Fibroblast of the aortic adventitia (primary cell): Measurements from ENCODE around the gene TMEM203. TPM values are rescaled to one million over a fixed set of nuclear protein-coding genes. Genes with fewer than 3 reads are reported as not detected.
"Not testable (repeated sequence)": the region's sequence is repeated elsewhere in the genome, so short reads cannot be mapped to it uniquely, and the experiment has no call there.

Source experiments
- DNase-seq: peaks from one replicate; pipeline ENCODE4 v3.0.0-alpha.2; 2010; ENCODE audit warnings: low read depth
- H3K4me3 ChIP-seq: 2 replicates; pipeline ENCODE4 v1.5.1; 2011; ENCODE audit warnings: low read depth, mild to moderate bottlenecking, control low read depth, low read length, moderate library complexity
- total RNA-seq: library from RNA; depleted of rRNA; stranded (reverse); fragments of >200 nt; gene quantifications from 2 replicates; pipeline ENCODE4 v1.2.3, GENCODE V29; 2012; ENCODE audit warnings: low replicate concordance
- TF ChIP-seq, protein P1 (sequence below): IDR thresholded peaks from 2 replicates; pipeline ENCODE4 v1.5.1; 2011; ENCODE audit warnings: mild to moderate bottlenecking, low read length, control low read depth, inconsistent platforms; ENCODE audit not compliant: insufficient read depth

The TMEM203 gene
- total RNA-seq, 1 donor: 32.3 TPM

DNA sequence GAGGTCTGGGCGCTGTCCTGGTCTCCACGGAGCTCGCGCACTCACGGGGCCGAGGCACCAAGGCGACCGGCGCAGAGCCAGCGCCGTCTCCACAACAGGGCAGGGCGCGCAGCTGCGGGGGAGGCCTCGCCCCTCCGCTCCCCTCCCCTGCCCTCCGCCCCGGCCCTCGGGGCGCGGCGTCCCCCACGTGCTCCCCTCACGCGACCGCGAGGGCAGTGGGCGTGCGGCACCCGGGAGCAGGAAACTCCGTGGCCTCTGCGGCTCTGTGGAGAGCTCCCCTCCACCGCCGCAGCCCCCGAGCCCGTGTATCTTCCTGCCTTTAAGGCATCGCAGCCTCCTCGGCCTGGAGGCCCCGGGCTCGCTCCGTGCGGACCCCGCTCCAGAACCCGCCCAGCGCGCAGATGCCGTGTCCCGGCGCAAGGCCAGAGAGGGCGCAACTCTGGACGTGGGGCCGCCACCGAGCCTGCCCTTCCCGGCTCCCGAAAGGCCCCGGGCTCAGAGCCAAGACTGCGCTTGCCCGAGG, 34.9 kb upstream of the TMEM203 start:
- peak; percentile 71 for DNase-seq
- peak overlapping the region; percentile 72 for H3K4me3 ChIP-seq
- TF ChIP-seq, protein P1, sequence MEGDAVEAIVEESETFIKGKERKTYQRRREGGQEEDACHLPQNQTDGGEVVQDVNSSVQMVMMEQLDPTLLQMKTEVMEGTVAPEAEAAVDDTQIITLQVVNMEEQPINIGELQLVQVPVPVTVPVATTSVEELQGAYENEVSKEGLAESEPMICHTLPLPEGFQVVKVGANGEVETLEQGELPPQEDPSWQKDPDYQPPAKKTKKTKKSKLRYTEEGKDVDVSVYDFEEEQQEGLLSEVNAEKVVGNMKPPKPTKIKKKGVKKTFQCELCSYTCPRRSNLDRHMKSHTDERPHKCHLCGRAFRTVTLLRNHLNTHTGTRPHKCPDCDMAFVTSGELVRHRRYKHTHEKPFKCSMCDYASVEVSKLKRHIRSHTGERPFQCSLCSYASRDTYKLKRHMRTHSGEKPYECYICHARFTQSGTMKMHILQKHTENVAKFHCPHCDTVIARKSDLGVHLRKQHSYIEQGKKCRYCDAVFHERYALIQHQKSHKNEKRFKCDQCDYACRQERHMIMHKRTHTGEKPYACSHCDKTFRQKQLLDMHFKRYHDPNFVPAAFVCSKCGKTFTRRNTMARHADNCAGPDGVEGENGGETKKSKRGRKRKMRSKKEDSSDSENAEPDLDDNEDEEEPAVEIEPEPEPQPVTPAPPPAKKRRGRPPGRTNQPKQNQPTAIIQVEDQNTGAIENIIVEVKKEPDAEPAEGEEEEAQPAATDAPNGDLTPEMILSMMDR: no peak

DNA sequence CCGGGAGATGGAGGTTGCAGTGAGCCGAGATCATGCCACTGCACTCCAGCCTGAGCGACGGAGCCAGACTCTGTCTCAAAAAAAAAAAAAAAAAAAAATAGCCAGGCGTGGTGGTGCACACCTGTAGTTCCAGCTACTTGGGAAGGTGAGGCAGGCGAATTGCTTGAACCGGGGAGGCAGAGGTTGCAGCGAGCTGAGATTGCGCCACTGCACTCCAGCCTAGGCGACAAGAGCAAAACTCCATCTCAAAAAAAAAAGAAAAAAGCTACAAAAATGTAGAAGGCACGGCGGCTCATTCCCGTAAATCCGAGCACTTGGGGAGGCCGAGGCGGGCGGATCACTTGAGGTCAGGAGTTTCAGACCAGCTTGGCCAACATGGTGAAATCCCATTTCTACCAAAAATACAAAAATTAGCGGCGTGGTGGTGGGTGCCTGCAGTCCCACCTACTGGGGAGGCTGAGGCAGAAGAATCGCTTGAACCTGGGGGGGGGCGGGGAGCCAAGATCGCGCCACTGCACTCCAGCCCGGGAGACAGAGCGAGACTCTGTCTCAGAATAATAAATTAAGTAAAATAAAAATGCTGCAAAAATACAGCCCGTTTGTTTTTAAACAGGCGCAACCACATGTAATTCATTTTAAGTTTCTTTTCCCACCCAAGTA, 34.2 kb upstream of the TMEM203 start:
- not testable (repeated sequence) for DNase-seq
- H3K4me3 ChIP-seq: peak overlapping the region; percentile 72

DNA sequence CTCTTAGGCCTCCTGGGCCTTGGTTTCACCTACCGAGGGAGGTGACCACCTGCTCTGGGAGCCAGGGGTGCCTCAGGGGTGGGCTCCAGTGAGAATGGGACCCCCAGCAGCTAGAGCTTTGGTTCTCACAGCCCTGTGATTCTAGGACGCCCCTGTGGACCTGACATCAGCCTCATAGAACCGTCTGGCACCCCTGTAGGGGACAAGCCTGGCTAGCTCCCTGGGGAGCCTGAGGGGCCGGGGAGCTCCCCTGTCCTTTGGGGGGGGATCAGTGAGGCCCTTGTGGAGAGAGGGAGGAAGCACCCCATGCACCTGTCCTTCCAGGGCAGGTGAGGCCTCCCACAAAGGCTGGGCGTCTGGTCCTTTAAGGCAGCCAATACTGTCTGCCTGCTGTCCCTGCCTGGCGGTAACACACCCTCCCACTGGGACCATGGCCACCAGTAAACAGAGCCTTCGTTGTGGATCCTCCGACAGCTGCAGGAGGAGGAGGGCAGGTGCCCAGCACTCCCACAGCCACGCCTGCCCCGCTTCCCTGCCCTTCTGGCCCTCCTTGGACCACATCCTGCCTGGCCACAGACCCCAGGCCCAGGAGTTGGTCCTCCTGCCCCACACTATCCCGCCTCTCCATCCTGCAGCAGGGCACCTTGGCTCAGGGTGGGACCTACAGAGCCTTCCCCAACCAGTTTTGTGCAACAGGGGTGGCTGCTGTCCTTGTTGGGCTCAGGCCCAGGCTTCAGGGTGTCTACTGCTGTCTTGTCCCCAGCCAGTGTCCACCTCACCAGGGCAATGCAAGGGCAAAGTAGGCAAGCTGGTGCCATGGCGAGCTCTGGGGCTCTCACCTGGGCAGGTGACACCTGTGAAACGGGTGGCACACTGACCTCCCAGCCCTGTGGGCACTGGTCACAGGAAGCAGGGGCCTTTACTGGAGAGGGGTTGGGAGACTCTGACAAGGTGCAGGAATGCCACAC, 32.6 kb upstream of the TMEM203 start:
- no peak overlapping the region for H3K4me3 ChIP-seq
- no peak for DNase-seq
- TF ChIP-seq, protein P1: no peak

DNA sequence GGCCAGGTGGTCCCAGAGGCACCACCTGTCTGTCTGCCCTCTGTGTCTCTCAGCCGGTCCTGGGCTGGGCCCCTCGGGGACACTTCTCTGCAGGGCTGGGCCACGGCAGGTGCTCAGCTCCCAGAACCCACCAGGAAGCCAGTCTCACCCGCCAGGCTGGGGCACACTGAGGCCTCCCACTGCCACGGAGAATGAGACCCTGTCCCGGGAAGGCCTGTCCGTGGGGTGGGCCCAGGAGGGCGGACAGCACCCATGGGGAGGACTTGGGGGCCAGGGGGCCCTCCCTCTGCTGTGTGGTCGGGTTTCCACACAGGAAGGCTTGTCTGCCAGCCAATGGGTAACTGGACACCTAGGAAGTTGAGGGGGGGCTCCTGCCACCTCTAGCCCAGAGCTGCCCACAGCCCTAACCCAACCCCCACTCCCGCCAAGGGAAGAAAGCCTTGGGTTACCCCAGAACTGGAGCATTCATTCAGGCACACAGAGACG, 31.5 kb upstream of the TMEM203 start:
- no peak overlapping the region for H3K4me3 ChIP-seq
- TF ChIP-seq, protein P1: no peak
- no peak for DNase-seq

DNA sequence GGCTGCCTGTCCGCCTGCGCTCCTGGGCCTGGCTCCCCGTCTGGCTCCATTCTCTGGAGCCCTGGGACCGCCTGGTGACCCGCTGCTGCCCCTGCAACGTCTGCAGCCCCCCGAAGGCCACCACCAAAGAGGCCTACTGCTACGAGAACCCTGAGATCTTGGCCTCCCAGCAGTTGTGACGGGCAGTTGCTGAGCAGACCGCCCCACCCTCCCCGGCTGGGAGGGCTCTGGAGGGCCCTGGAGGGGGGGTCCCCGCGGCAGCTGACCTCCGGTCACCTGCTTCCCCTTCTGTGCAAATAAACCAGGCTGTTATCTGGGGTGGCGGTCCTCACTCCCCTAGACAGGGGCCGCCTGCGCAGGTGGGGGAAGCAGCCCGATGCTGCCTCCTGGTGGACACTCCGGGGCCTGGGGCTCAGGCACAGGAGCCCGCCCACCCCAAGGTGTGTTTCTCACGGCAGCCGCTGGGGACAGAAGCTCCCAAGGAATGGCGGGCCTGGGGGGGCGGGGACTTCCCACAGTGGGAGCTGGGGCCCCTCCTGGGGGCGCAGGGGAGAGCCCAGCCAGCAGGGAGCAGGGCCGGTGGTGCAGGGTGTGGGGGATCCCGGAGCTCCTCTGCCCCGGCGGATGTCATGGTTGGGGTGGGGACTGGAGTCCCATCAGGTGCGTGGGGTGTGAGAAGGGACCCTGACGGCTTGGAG, 30.9 kb upstream of the TMEM203 start:
- no peak overlapping the region for H3K4me3 ChIP-seq
- TF ChIP-seq, protein P1: peak; percentile 96
- peak; percentile 69 for DNase-seq

DNA sequence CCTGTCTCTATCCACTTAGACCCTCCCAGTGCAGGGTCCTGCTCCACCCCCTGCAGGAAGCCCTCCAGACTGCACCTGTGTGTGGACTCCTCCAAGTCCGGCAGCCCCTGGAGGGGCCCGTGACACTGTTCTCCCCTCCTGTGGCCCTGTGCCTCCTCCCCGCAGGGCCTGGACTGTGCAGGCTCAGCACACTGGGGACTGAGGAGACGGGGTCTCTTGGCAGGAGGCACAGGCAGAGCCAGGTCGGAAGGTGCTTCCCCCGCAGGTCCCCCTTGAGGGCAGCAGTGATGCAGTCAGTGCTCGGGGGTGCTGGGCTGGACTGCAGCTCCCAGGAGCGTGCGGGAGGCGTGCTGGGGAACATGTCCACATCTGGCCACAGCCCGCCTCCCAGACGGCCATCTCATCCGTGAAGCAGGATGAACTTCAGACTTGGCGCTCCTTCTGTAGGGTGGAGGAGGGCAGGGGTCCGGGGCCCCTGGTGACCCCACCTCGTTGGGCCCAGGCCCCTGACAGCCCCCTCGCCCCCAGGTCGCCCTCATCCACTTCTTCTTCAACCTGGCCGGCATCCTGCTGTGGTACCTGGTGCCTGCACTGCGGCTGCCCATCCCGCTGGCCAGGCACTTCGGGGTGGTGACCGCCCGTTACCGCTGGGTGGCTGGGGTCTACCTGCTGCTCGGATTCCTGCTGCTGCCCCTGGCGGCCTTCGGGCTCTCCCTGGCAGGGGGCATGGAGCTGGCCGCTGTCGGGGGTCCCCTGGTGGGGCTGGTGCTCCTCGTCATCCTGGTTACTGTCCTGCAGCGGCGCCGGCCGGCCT, 30.2 kb upstream of the TMEM203 start:
- TF ChIP-seq, protein P1: no peak
- no peak overlapping the region for H3K4me3 ChIP-seq
- no peak for DNase-seq
